ENCODE data around the gene ZNF438.

DNA sequence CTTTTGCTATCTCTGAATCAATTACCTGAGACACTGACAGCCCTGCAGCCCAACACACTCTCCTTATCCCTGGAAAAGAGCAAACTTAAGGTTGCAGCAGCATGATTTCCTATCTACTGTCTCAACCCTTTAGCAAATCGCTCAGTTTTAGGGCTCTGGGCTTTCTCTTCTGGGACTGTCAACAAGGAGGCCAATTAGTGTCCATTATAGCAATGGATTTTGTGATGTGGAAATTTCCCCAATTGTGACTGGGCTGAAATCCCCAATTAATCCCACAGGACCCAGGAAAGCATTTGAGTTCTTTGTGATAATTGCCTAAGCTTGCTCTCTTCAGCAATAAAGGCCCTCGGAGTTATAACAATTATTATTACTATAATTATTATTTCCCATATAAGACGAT lies 197.0 kb downstream of the ZNF438 start:
- TF ChIP-seq, protein P1, sequence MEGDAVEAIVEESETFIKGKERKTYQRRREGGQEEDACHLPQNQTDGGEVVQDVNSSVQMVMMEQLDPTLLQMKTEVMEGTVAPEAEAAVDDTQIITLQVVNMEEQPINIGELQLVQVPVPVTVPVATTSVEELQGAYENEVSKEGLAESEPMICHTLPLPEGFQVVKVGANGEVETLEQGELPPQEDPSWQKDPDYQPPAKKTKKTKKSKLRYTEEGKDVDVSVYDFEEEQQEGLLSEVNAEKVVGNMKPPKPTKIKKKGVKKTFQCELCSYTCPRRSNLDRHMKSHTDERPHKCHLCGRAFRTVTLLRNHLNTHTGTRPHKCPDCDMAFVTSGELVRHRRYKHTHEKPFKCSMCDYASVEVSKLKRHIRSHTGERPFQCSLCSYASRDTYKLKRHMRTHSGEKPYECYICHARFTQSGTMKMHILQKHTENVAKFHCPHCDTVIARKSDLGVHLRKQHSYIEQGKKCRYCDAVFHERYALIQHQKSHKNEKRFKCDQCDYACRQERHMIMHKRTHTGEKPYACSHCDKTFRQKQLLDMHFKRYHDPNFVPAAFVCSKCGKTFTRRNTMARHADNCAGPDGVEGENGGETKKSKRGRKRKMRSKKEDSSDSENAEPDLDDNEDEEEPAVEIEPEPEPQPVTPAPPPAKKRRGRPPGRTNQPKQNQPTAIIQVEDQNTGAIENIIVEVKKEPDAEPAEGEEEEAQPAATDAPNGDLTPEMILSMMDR (conservative IDR thresholded peaks at IDR 0.05 in 1 of 2, IDR thresholded peaks at IDR 0.05 in 1 of 2; ENCODE audit: low read depth in 1 of 2, low read length in 2 of 2) = no peak
- TF ChIP-seq EZH2 (IDR thresholded peaks at IDR 0.05; ENCODE audit: low read length, missing control alignments) = no peak
